NCI-H2171 treated with DMSO at 0.1 percent for 48 hours (cell line): ENCODE data around the gene EVI2A.
A peak's percentile ranks its signal among the peaks of the same experiment; 100 is the strongest.

Experiments used
- DNase-seq: peaks from one replicate; lab custom pipeline; 2025; lab: John Stamatoyannopoulos, UW

The EVI2A gene

DNA sequence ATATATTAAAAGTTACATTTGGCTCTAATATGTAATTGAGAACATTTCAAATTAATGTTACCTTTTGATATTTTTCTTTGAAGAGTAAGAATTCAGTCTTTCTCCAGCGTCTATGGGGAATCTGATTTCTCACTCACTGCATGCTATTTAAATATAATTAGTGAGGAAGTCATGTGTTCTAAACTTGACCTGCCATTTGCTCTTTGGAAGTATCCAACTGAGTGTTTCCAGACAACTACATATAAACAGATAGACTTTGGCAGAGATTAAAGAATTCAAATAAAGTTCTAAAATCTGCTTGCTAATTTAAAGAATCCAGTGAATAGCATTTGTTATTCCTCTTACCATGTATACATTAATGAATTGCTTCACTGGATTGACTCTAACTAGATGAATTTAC is 47.9 kb downstream of the EVI2A start:
- no peak for DNase-seq

DNA sequence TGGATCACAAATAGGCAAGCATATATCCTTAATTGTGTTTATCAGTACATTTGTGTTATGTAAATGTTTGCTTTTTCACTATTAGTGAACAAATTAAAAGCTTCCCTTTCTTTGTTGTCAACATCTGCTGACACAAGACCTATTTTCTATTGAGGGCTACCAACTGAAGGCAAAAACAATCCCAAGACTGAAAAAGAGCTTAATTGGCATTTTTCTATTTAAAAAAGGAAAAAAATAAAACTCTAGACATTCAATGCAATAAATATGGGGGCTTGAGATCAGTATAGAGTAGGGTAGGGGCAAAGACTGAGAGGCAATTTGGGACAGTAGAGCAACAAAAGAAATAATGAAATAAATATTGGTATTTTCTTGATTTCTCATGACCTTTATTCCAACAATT is 48.6 kb downstream of the EVI2A start:
- DNase-seq, result no peak

GRCh38 chr17:31272236-31272635 is 49.2 kb downstream of the EVI2A start:
- DNase-seq, result no peak

GRCh38 chr17:31269578-31269983 is 51.8 kb downstream of the EVI2A start:
- peak; percentile 54 for DNase-seq

GRCh38 chr17:31269036-31269577 is 52.3 kb downstream of the EVI2A start:
- no peak for DNase-seq
